ENCODE data around the gene CELSR1. TPM values are rescaled to one million over a fixed set of nuclear protein-coding genes. Genes with fewer than 3 reads are reported as not detected.

The CELSR1 gene
- total and polyA plus RNA-seq, 2 donors (not counting 1 experiment from before 2014, with no cell fraction given): 30.2 to 34.8 TPM

DNA sequence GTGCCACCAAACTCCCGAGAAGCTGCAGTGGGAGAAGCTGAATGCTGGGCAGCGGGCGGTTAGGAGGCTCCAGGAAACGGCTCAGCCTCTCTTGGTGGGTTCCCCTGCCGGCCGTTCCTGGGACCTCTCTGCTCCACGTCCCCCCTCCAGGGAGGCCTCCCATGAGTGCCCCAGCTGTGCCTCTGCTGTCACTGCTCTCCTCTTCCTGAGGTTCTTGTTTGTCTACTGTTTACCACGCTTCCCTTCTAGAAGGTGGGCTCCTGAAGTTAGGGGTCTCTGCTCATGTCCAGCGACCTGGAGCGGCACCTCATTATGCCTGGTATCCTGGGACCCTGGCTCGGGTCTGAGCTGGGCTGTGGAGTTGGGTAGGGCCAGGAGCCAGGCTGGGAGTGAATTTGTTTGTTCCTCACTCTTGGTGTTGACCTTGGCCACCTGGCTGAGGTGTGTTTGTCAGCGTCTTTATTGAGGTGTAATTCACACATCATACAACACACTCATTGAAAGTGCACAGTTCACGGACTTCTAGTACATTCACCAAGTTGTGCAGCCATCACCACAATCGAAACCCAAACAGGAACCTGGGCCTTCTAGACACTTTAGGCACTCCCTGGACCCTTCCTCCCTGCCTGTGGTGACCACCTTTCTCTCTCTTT is 45.0 kb upstream of the CELSR1 start:
- no peaks in the 10 kb centered on the region for H3K36me3 ChIP-seq (replicated peaks in 1 of 2; ENCODE audit: control extremely low read depth in 1 of 2, control insufficient read depth in 1 of 2, extremely low read depth in 1 of 2, insufficient read depth in 2 of 2, low read length in 1 of 2)
- ATAC-seq (ENCODE audit: low read depth) (no peak), DNase-seq (peak; percentile 58)
- ChIA-PET CTCF (interaction anchor here (2.4 kb wide), 1 partner anchor 19 kb away, joined by 9 read pairs; no protein-coding TSS in a partner anchor), POLR2A (no interaction called here)
- WGBS (ENCODE audit: insufficient coverage): 66% methylated on average over 11 of the region's 14 CpGs
- no peak for TF ChIP-seq EZH2 (IDR thresholded peaks at IDR 0.05; ENCODE audit: borderline replicate concordance, insufficient read depth, low read depth, low read length, poor library complexity, severe bottlenecking)
- TF ChIP-seq, protein P1, sequence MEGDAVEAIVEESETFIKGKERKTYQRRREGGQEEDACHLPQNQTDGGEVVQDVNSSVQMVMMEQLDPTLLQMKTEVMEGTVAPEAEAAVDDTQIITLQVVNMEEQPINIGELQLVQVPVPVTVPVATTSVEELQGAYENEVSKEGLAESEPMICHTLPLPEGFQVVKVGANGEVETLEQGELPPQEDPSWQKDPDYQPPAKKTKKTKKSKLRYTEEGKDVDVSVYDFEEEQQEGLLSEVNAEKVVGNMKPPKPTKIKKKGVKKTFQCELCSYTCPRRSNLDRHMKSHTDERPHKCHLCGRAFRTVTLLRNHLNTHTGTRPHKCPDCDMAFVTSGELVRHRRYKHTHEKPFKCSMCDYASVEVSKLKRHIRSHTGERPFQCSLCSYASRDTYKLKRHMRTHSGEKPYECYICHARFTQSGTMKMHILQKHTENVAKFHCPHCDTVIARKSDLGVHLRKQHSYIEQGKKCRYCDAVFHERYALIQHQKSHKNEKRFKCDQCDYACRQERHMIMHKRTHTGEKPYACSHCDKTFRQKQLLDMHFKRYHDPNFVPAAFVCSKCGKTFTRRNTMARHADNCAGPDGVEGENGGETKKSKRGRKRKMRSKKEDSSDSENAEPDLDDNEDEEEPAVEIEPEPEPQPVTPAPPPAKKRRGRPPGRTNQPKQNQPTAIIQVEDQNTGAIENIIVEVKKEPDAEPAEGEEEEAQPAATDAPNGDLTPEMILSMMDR (IDR thresholded peaks at IDR 0.05): no peak
- H4K20me1 ChIP-seq (ENCODE audit: control insufficient read depth, insufficient read depth, low read length, poor library complexity, severe bottlenecking): peaks cover 29% of the 10 kb centered on the region
- H3K9ac ChIP-seq (ENCODE audit: low read length): no peak overlapping the region
- H3K9me3 Mint-ChIP-seq (ENCODE audit: insufficient read depth): no peaks in the 10 kb centered on the region
- peaks cover 67 to 90% of the 10 kb centered on the region in 2 donors for H3K4me1 ChIP-seq (ENCODE audit: control insufficient read depth in 2 of 2, insufficient read depth in 2 of 2, low read length in 2 of 2)
- H3K79me2 ChIP-seq (ENCODE audit: control insufficient read depth, insufficient read depth, low read length): peaks cover 93% of the 10 kb centered on the region
- no peaks in the 10 kb centered on the region for H3K27me3 Mint-ChIP-seq
- H3K4me2 ChIP-seq (replicated peaks; ENCODE audit: low read depth, low read length, poor library complexity, severe bottlenecking): peak overlapping the region; percentile 61
- H3K27me3 ChIP-seq (replicated peaks in 1 of 4; ENCODE audit: control extremely low read depth in 1 of 4, control insufficient read depth in 3 of 4, insufficient read depth in 4 of 4, low read length in 3 of 4): no peaks in the 10 kb centered on the region
- H3K4me3 Mint-ChIP-seq: peak overlapping the region; percentile 76
- H3K9me3 ChIP-seq (ENCODE audit: control extremely low read depth in 1 of 3, control insufficient read depth in 2 of 3, insufficient read depth in 1 of 3, low read length in 2 of 3): no peaks in the 10 kb centered on the region
- H3K27ac ChIP-seq (ENCODE audit: low read length in 2 of 2): no peak overlapping the region
- H3K27ac Mint-ChIP-seq: peak overlapping the region; percentile 80
- no peak overlapping the region for H2AFZ ChIP-seq (ENCODE audit: insufficient read depth, low read depth, low read length, poor library complexity, severe bottlenecking)
- H3K4me1 Mint-ChIP-seq: peaks cover 84% of the 10 kb centered on the region
- H3K4me3 ChIP-seq (ENCODE audit: control extremely low read depth in 1 of 5, extremely low read depth in 1 of 5, insufficient read depth in 1 of 5, low read depth in 2 of 5, low read length in 4 of 5): no peak overlapping the region
- intact Hi-C loops (cut with micrococcal nuclease): no loop called here

DNA sequence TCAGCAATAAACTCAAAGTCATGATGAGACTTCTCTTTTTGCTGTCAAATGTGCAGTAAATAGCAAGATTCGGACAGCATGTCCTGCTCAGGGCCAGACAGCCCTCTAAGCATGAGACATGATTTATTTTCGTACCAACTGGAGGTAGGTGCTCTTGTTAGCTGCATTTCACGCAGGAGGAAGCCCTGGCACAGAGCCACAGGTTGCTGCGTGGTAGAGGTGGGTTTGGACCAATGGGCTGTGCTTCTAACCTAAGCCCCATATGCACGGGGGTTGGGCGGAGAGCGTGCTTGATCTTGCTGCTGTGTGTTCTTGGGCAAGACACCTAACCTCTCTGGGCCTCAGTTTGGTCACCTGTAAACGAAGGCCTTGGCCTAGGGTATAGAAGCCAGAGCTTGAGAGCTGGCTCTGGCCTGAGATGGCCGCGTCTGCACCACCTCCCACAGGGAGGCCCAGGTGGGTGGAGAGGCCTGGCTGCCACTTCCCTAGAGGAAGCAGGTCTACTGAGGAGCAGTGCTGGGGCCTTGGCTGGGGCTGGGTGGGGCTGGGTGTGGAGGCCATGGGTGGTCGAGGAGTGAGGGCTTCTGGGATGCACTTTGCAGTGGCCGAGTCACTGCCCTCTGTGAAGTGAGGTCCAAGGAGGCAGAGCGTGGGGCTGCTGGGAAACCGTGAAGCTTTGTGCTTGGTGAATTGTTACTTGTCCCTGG is 44.3 kb upstream of the CELSR1 start:
- ChIA-PET CTCF (interaction anchor here (1.3 kb wide), 1 partner anchor 18 kb away, joined by 9 read pairs; no protein-coding TSS in a partner anchor), POLR2A (interaction anchor here (0.7 to 1.0 kb wide), 2 partner anchors 11 to 30 kb away, joined by 3 read pairs; no protein-coding TSS in a partner anchor)
- peak; percentile 36 for DNase-seq
- H3K4me3 Mint-ChIP-seq: peak overlapping the region; percentile 68
- intact Hi-C loops (cut with micrococcal nuclease): no loop called here
- no peak for ATAC-seq (ENCODE audit: low read depth)
- 48% methylated on average over 14 of the region's 14 CpGs for WGBS (ENCODE audit: insufficient coverage)
- Histone ChIP-seq H3K4me1 (ENCODE audit: control insufficient read depth in 2 of 2, insufficient read depth in 2 of 2, low read length in 2 of 2) (peaks cover 62 to 83% of the 10 kb centered on the region in 2 donors), H3K27me3 (replicated peaks in 1 of 4; ENCODE audit: control extremely low read depth in 1 of 4, control insufficient read depth in 3 of 4, insufficient read depth in 4 of 4, low read length in 3 of 4) (no peaks in the 10 kb centered on the region), H3K79me2 (ENCODE audit: control insufficient read depth, insufficient read depth, low read length) (peaks cover 91% of the 10 kb centered on the region), H3K4me3 (ENCODE audit: control extremely low read depth in 1 of 5, extremely low read depth in 1 of 5, insufficient read depth in 1 of 5, low read depth in 2 of 5, low read length in 4 of 5) (peak overlapping the region in 1 of 5 experiments; percentile 28), H3K4me2 (replicated peaks; ENCODE audit: low read depth, low read length, poor library complexity, severe bottlenecking) (peak overlapping the region; percentile 61), H3K27ac (ENCODE audit: low read length in 2 of 2) (no peak overlapping the region), H3K36me3 (replicated peaks in 1 of 2; ENCODE audit: control extremely low read depth in 1 of 2, control insufficient read depth in 1 of 2, extremely low read depth in 1 of 2, insufficient read depth in 2 of 2, low read length in 1 of 2) (no peaks in the 10 kb centered on the region), H2AFZ (ENCODE audit: insufficient read depth, low read depth, low read length, poor library complexity, severe bottlenecking) (no peak overlapping the region), H3K9me3 (ENCODE audit: control extremely low read depth in 1 of 3, control insufficient read depth in 2 of 3, insufficient read depth in 1 of 3, low read length in 2 of 3) (no peaks in the 10 kb centered on the region), H4K20me1 (ENCODE audit: control insufficient read depth, insufficient read depth, low read length, poor library complexity, severe bottlenecking) (peaks cover 29% of the 10 kb centered on the region), H3K9ac (ENCODE audit: low read length) (no peak overlapping the region)
- peak overlapping the region; percentile 59 for H3K27ac Mint-ChIP-seq
- H3K4me1 Mint-ChIP-seq: peaks cover 77% of the 10 kb centered on the region
- no peaks in the 10 kb centered on the region for H3K9me3 Mint-ChIP-seq (ENCODE audit: insufficient read depth)
- no peaks in the 10 kb centered on the region for H3K27me3 Mint-ChIP-seq
- TF ChIP-seq EZH2 (IDR thresholded peaks at IDR 0.05; ENCODE audit: borderline replicate concordance, insufficient read depth, low read depth, low read length, poor library complexity, severe bottlenecking): no peak
- TF ChIP-seq, protein P1 (IDR thresholded peaks at IDR 0.05): no peak
